Measurements from ENCODE around the gene HENMT1. TPM values are rescaled to one million over a fixed set of nuclear protein-coding genes. Genes with fewer than 3 reads are reported as not detected.

The HENMT1 gene
- total and polyA plus RNA-seq, 9 of the 15 experiments (the other 6 are each of a cell fraction or from before 2014, with no cell fraction given): not detected

- no peak for TF ChIP-seq MEIS2 (IDR thresholded peaks at IDR 0.05; ENCODE audit: partially characterized antibody)
- no peak for TF ChIP-seq BHLHE40 (IDR thresholded peaks at IDR 0.05; ENCODE audit: low read length)
- TF ChIP-seq NELFE (IDR thresholded peaks at IDR 0.05; ENCODE audit: insufficient read depth, insufficient read length): no peak
- TF ChIP-seq NUFIP1 (IDR thresholded peaks at IDR 0.05; ENCODE audit: partially characterized antibody): no peak
- TF ChIP-seq TBL1XR1 (IDR thresholded peaks at IDR 0.05; ENCODE audit: low read length in 2 of 2): no peak
- TF ChIP-seq NONO (IDR thresholded peaks at IDR 0.05; ENCODE audit: low read depth in 2 of 2, low read length in 1 of 2): no peak
- TF ChIP-seq HDAC1 (IDR thresholded peaks at IDR 0.05): no peak
- no peak for TF ChIP-seq CHD4 (IDR thresholded peaks at IDR 0.05; ENCODE audit: insufficient read depth, insufficient replicate concordance, low read depth, low read length, poor library complexity, severe bottlenecking)
- no peak for TF ChIP-seq ZNF445 (CRISPR knock-in tag; IDR thresholded peaks at IDR 0.05; ENCODE audit: low read depth)
- no peak for TF ChIP-seq SMAD1 (IDR thresholded peaks at IDR 0.05; ENCODE audit: low read depth, low read length, partially characterized antibody)
- no peak for TF ChIP-seq ZNF431 (CRISPR knock-in tag; IDR thresholded peaks at IDR 0.05)
- TF ChIP-seq PHF8 (IDR thresholded peaks at IDR 0.05; ENCODE audit: borderline replicate concordance, low read length): no peak
- TF ChIP-seq MXD1 (CRISPR knock-in tag; IDR thresholded peaks at IDR 0.05; ENCODE audit: borderline replicate concordance, poor library complexity, severe bottlenecking): no peak
- no peak for TF ChIP-seq PRMT5 (CRISPR knock-in tag; IDR thresholded peaks at IDR 0.05)
- no peak for TF ChIP-seq ZNF175 (CRISPR knock-in tag; IDR thresholded peaks at IDR 0.05; ENCODE audit: low read depth)
- no peak for TF ChIP-seq ZHX1 (conservative IDR thresholded peaks at IDR 0.05; ENCODE audit: low read length)
- no peak for TF ChIP-seq ZNF146 (CRISPR knock-in tag; IDR thresholded peaks at IDR 0.05; ENCODE audit: unreplicated experiment)
- TF ChIP-seq TRIM25 (IDR thresholded peaks at IDR 0.05; ENCODE audit: borderline replicate concordance): no peak
Measured at GRCh38 chr1:108708691-108709660, 48.1 kb upstream of the HENMT1 start (continued).
